ENCODE results near the gene COL5A3. TPM values are rescaled to one million over a fixed set of nuclear protein-coding genes. Genes with fewer than 3 reads are reported as not detected.

COL5A3 gene
- total and polyA plus RNA-seq, 2 experiments from 2014 or later, result 1.9 to 2.1 TPM

- Histone ChIP-seq H3K79me2 (no peaks in the 10 kb centered on the region), H3K4me3 (no peak overlapping the region), H3K36me3 (replicated peaks; ENCODE audit: insufficient read depth, low read depth) (no peaks in the 10 kb centered on the region), H3K9me2 (replicated peaks; ENCODE audit: insufficient read depth) (no peaks in the 10 kb centered on the region), H3K27ac (no peak overlapping the region), H3K4me1 (ENCODE audit: insufficient read depth) (no peaks in the 10 kb centered on the region), H4K20me1 (ENCODE audit: insufficient read depth, poor library complexity, severe bottlenecking) (no peaks in the 10 kb centered on the region), H3K4me2 (no peak overlapping the region), H2AFZ (no peak overlapping the region), H3K27me3 (peaks cover 7% of the 10 kb centered on the region), H3K9me3 (ENCODE audit: low read depth) (no peaks in the 10 kb centered on the region)
- TF ChIP-seq EZH2phosphoT487 (IDR thresholded peaks at IDR 0.05; ENCODE audit: low read depth, severe bottlenecking, unreplicated experiment) (no peak), EZH2 (IDR thresholded peaks at IDR 0.05; ENCODE audit: borderline replicate concordance) (no peak), CTCF (IDR thresholded peaks at IDR 0.05; ENCODE audit: poor library complexity) (no peak)
- DNase-seq (ENCODE audit: low spot score), result peak; percentile 40
- 60% methylated on average over 5 of the region's 5 CpGs for WGBS (ENCODE audit: low lambda C conversion rate, missing lambda C conversion rate)
Measured at GRCh38 chr19:10037809-10038208, 27.5 kb upstream of the COL5A3 start.

- Histone ChIP-seq H3K9me2 (replicated peaks; ENCODE audit: insufficient read depth) (no peaks in the 10 kb centered on the region), H3K27me3 (peaks cover 11% of the 10 kb centered on the region), H3K4me2 (no peak overlapping the region), H2AFZ (no peak overlapping the region), H3K36me3 (replicated peaks; ENCODE audit: insufficient read depth, low read depth) (no peaks in the 10 kb centered on the region), H3K27ac (no peak overlapping the region), H3K4me3 (no peak overlapping the region), H3K4me1 (ENCODE audit: insufficient read depth) (no peaks in the 10 kb centered on the region), H3K9me3 (ENCODE audit: low read depth) (no peaks in the 10 kb centered on the region), H4K20me1 (ENCODE audit: insufficient read depth, poor library complexity, severe bottlenecking) (no peaks in the 10 kb centered on the region), H3K79me2 (no peaks in the 10 kb centered on the region)
- TF ChIP-seq CTCF (IDR thresholded peaks at IDR 0.05; ENCODE audit: poor library complexity) (no peak), EZH2 (IDR thresholded peaks at IDR 0.05; ENCODE audit: borderline replicate concordance) (no peak), EZH2phosphoT487 (IDR thresholded peaks at IDR 0.05; ENCODE audit: low read depth, severe bottlenecking, unreplicated experiment) (no peak)
- DNase-seq (ENCODE audit: low spot score), result no peak
- WGBS (ENCODE audit: low lambda C conversion rate, missing lambda C conversion rate), result 58% methylated on average over 4 of the region's 4 CpGs
Measured at GRCh38 chr19:10037367-10037766, 27.1 kb upstream of the COL5A3 start.

DNA sequence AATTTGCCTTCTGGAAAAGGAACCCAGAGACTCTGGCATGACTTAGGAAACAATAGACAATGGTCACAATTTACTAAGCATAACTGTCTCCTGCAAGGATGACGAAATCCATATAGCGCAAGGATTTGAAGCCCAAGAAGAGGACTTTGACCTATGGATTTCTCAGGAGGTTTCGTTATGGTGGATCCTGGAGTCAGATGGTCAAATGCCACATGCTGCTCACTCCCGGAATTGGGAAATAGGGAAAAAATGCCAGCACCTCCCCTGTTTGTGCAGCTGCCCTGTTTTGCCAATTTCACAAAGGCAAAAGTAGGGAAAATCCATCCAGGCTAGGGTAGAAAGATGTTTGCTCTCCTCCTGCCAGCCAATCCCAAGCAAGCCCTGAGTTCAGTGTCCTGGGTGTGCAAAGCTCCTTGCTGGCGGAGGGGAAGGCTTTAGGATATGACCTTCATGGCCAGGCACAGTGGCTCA lies 26.3 kb upstream of the COL5A3 start:
- Histone ChIP-seq H3K79me2 (no peaks in the 10 kb centered on the region), H4K20me1 (ENCODE audit: insufficient read depth, poor library complexity, severe bottlenecking) (no peaks in the 10 kb centered on the region), H3K4me1 (ENCODE audit: insufficient read depth) (no peaks in the 10 kb centered on the region), H3K27me3 (peaks cover 11% of the 10 kb centered on the region), H3K9me3 (ENCODE audit: low read depth) (no peaks in the 10 kb centered on the region), H3K27ac (peak overlapping the region; percentile 20), H3K4me3 (no peak overlapping the region), H3K9me2 (replicated peaks; ENCODE audit: insufficient read depth) (no peaks in the 10 kb centered on the region), H3K4me2 (no peak overlapping the region), H2AFZ (no peak overlapping the region), H3K36me3 (replicated peaks; ENCODE audit: insufficient read depth, low read depth) (no peaks in the 10 kb centered on the region)
- DNase-seq (ENCODE audit: low spot score), result peak; percentile 23
- WGBS (ENCODE audit: low lambda C conversion rate, missing lambda C conversion rate), result 67% methylated on average over 5 of the region's 5 CpGs
- TF ChIP-seq CTCF (IDR thresholded peaks at IDR 0.05; ENCODE audit: poor library complexity), result no peak

DNA sequence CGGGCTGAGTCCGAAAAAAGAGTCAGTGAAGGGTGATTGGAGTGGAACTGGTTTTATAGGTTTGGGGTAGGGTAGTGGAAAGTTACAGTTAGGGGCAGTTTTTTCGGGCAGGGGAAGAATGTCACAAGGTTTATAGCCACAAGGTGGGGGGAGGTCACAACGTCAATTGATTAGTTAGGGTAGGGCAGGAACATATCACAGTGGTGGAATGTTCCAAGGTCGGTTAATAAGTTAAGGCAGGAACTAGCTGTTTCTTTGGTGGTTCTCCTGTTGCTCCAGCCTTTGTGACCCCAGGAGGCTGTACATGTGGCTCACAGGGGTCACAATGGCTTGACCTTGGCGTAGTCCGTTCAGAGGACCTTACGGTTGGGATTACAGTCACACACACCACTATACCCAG lies 23.3 kb upstream of the COL5A3 start:
- no peaks in the 10 kb centered on the region for H3K79me2 ChIP-seq
- no peak overlapping the region for H2AFZ ChIP-seq
- TF ChIP-seq EZH2 (IDR thresholded peaks at IDR 0.05; ENCODE audit: borderline replicate concordance), result no peak
- no peak for TF ChIP-seq EZH2phosphoT487 (IDR thresholded peaks at IDR 0.05; ENCODE audit: low read depth, severe bottlenecking, unreplicated experiment)
- 63% methylated on average over 8 of the region's 8 CpGs for WGBS (ENCODE audit: low lambda C conversion rate, missing lambda C conversion rate)
- no peaks in the 10 kb centered on the region for H3K4me1 ChIP-seq (ENCODE audit: insufficient read depth)
- H3K27me3 ChIP-seq, result peaks cover 11% of the 10 kb centered on the region
- H3K4me2 ChIP-seq, result no peak overlapping the region
- H4K20me1 ChIP-seq (ENCODE audit: insufficient read depth, poor library complexity, severe bottlenecking), result no peaks in the 10 kb centered on the region
- H3K4me3 ChIP-seq, result no peak overlapping the region
- H3K9me3 ChIP-seq (ENCODE audit: low read depth), result no peaks in the 10 kb centered on the region
- H3K36me3 ChIP-seq (replicated peaks; ENCODE audit: insufficient read depth, low read depth), result no peaks in the 10 kb centered on the region
- H3K27ac ChIP-seq, result no peak overlapping the region
- no peak for DNase-seq (ENCODE audit: low spot score)
- H3K9me2 ChIP-seq (replicated peaks; ENCODE audit: insufficient read depth), result no peaks in the 10 kb centered on the region

All from hepatocyte (in vitro differentiated cells).